HG02571 (cell line): ENCODE data around the gene IMPDH1.
A peak's percentile ranks its signal among the peaks of the same experiment; 100 is the strongest.

ENCODE experiments used
- ATAC-seq: cut with Tn5 transposase; IDR thresholded peaks from one replicate; pipeline ENCODE4 v1.9.1; 2021; ENCODE audit warnings: mild to moderate bottlenecking, moderate library complexity; ENCODE audit not compliant: unreplicated experiment

The IMPDH1 gene

GRCh38 chr7:128363261-128363721 is 46.5 kb downstream of the IMPDH1 start:
- no peak for ATAC-seq

GRCh38 chr7:128362670-128363069 is 47.1 kb downstream of the IMPDH1 start:
- no peak for ATAC-seq

GRCh38 chr7:128361411-128362379 is 48.1 kb downstream of the IMPDH1 start, which contains the start of gene PRRT4:
Gene PRRT4, minus strand, starts transcription at chr7:128361690.
- ATAC-seq, result no peak

- ATAC-seq, result no peak
These were observed 49.5 kb downstream of the IMPDH1 start for GRCh38 chr7:128360359-128360678.

GRCh38 chr7:128359939-128360338 is 49.8 kb downstream of the IMPDH1 start:
- no peak for ATAC-seq

GRCh38 chr7:128359336-128359735 is 50.4 kb downstream of the IMPDH1 start:
- ATAC-seq, result no peak

- no peak for ATAC-seq
These were observed 51.5 kb downstream of the IMPDH1 start for GRCh38 chr7:128358233-128358632.

- no peak for ATAC-seq
These were observed 52.6 kb downstream of the IMPDH1 start for GRCh38 chr7:128357217-128357613.

- no peak for ATAC-seq
These were observed 53.1 kb downstream of the IMPDH1 start for GRCh38 chr7:128356546-128357216.

- ATAC-seq, result no peak
These were observed 56.2 kb downstream of the IMPDH1 start for GRCh38 chr7:128353610-128354009.

GRCh38 chr7:128353189-128353588 is 56.6 kb downstream of the IMPDH1 start:
- ATAC-seq, result no peak

- ATAC-seq, result no peak
These were observed 57.1 kb downstream of the IMPDH1 start for GRCh38 chr7:128352636-128353035.

GRCh38 chr7:128352153-128352537 is 57.6 kb downstream of the IMPDH1 start:
- ATAC-seq, result no peak

GRCh38 chr7:128351296-128352152 is 58.3 kb downstream of the IMPDH1 start:
- ATAC-seq, result no peak

GRCh38 chr7:128350708-128351295 is 59.0 kb downstream of the IMPDH1 start:
- no peak for ATAC-seq

- ATAC-seq, result no peak
These were observed 60.3 kb downstream of the IMPDH1 start for GRCh38 chr7:128349466-128349825.

GRCh38 chr7:128347647-128348097 is 62.1 kb downstream of the IMPDH1 start:
- no peak for ATAC-seq

- ATAC-seq, result no peak
These were observed 65.4 kb downstream of the IMPDH1 start for GRCh38 chr7:128344431-128344774.

GRCh38 chr7:128343554-128344430 is 66.0 kb downstream of the IMPDH1 start, which contains the start of gene RBM28:
Gene RBM28, minus strand, starts transcription at chr7:128343908. Its CDS starts 115 bp downstream, at chr7:128343793.
- ATAC-seq, result peak; percentile 91
